Dedifferentiated amniotic fluid mesenchymal stem cell (primary cell): Measurements from ENCODE around the gene ZNF536.
"Not testable (repeated sequence)": the region's sequence is repeated elsewhere in the genome, so short reads cannot be mapped to it uniquely, and the experiment has no call there.

Experiments used
- DNase-seq: peaks from one replicate; pipeline ENCODE4 v3.0.0-alpha.2; 2016; ENCODE audit errors: extremely low spot score

ZNF536 gene

GRCh38 chr19:30481823-30482222 is 109.6 kb downstream of the ZNF536 start:
- no peak for DNase-seq

GRCh38 chr19:30482956-30483355 is 110.8 kb downstream of the ZNF536 start:
- no peak for DNase-seq

GRCh38 chr19:30486250-30486649 is 114.1 kb downstream of the ZNF536 start:
- DNase-seq, result not testable (repeated sequence)

- no peak for DNase-seq
Measured at GRCh38 chr19:30487178-30487577, 115.0 kb downstream of the ZNF536 start.

- no peak for DNase-seq
Measured at GRCh38 chr19:30488191-30488590, 116.0 kb downstream of the ZNF536 start.

- no peak for DNase-seq
Measured at GRCh38 chr19:30490760-30491159, 118.6 kb downstream of the ZNF536 start.

GRCh38 chr19:30492586-30493270 is 120.5 kb downstream of the ZNF536 start:
- DNase-seq, result no peak

- no peak for DNase-seq
Measured at GRCh38 chr19:30497034-30497433, 124.8 kb downstream of the ZNF536 start.

GRCh38 chr19:30498085-30498484 is 125.9 kb downstream of the ZNF536 start:
- DNase-seq, result not testable (repeated sequence)

- no peak for DNase-seq
Measured at GRCh38 chr19:30498707-30499106, 126.5 kb downstream of the ZNF536 start.

GRCh38 chr19:30504272-30504671 is 132.1 kb downstream of the ZNF536 start:
- DNase-seq, result no peak

GRCh38 chr19:30512176-30513081 is 140.2 kb downstream of the ZNF536 start:
- DNase-seq, result no peak

- DNase-seq, result no peak
Measured at GRCh38 chr19:30513082-30513411, 140.9 kb downstream of the ZNF536 start.

- no peak for DNase-seq
Measured at GRCh38 chr19:30516111-30516510, 143.9 kb downstream of the ZNF536 start.

GRCh38 chr19:30516531-30516930 is 144.3 kb downstream of the ZNF536 start:
- no peak for DNase-seq

GRCh38 chr19:30518965-30519606 is 146.9 kb downstream of the ZNF536 start:
- no peak for DNase-seq

GRCh38 chr19:30519607-30520205 is 147.5 kb downstream of the ZNF536 start:
- no peak for DNase-seq

- no peak for DNase-seq
Measured at GRCh38 chr19:30520735-30521479, 148.7 kb downstream of the ZNF536 start.

GRCh38 chr19:30521937-30522336 is 149.8 kb downstream of the ZNF536 start:
- no peak for DNase-seq

GRCh38 chr19:30522341-30522740 is 150.2 kb downstream of the ZNF536 start:
- no peak for DNase-seq

GRCh38 chr19:30523791-30524190 is 151.6 kb downstream of the ZNF536 start:
- no peak for DNase-seq

- no peak for DNase-seq
Measured at GRCh38 chr19:30525383-30525782, 153.2 kb downstream of the ZNF536 start.
